Neutrophil (primary cell): Measurements from ENCODE around the gene ISM1.

Experiments used
- H3K27ac ChIP-seq: fragments of 200-600 bp; sonication (generic); 2 replicates; pipeline ENCODE4 v1.5.1; 2016; ENCODE audit warnings: mild to moderate bottlenecking, moderate library complexity
- H3K27me3 ChIP-seq: fragments of 200-600 bp; sonication (generic); 2 replicates; pipeline ENCODE4 v1.6.0; 2016; ENCODE audit warnings: mild to moderate bottlenecking
- H3K36me3 ChIP-seq: fragments of 200-600 bp; sonication (generic); 2 replicates; pipeline ENCODE4 v1.5.1; 2017
- H3K4me1 ChIP-seq, 2 experiments: fragments of 200-600 bp in 1 of 2; sonication (generic) in 1 of 2; 1 replicate in 1 of 2; 2 replicates in 1 of 2; pipeline versions ENCODE4 v1.5.1 to v1.6.1; 2013 to 2016; ENCODE audit warnings: low read depth in 1 of 2, low read length in 1 of 2, mild to moderate bottlenecking in 1 of 2, moderate library complexity in 1 of 2; ENCODE audit not compliant: control insufficient read depth in 1 of 2, insufficient read depth in 1 of 2
- H3K4me3 ChIP-seq, 2 experiments: fragments of 200-600 bp in 1 of 2; sonication (generic) in 1 of 2; 1 replicate in 1 of 2; 2 replicates in 1 of 2; pipeline ENCODE4 v1.5.1; 2013 to 2016; ENCODE audit warnings: low read depth in 1 of 2, low read length in 1 of 2, mild to moderate bottlenecking in 1 of 2, moderate library complexity in 1 of 2
- H3K9me3 ChIP-seq: fragments of 200-600 bp; sonication (generic); 2 replicates; pipeline ENCODE4 v1.5.1; 2016
- CTCF ChIP-seq: fragments of 200-600 bp; sonication (generic); IDR thresholded peaks from 2 replicates; pipeline ENCODE4 v1.5.1; 2016; ENCODE audit warnings: antibody characterized with exemption

The ISM1 gene

DNA sequence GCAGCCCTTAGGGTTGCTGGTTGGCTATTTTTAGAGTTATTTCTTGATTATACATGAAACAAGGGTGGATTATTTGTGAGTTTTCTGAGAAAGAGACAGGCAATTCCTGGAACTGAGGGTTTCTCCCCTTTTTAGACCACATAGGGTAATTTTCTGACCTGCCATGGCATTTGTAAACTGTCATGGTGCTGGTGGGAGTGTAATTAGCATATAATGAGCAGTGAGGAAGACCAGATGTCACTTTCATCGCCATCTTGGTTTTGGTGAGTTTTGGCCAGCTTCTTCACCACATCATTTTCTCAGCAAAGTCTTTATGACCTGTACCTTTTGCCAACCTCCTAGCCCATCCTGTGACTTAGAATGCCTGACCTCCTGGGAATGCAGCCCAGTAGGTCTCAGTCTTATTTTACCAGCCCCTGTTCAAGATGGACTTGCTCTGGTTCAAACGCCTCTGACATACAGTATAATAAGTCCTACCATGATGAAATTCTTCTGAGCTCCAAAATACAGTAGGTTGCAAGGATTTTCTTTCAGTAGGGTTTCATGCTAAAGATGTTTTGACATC lies 117.1 kb downstream of the ISM1 start:
- H3K27ac ChIP-seq = no peak overlapping the region
- no peak for TF ChIP-seq CTCF
- no peaks in the 10 kb centered on the region for H3K27me3 ChIP-seq
- no peaks in the 10 kb centered on the region for H3K4me1 ChIP-seq
- no peaks in the 10 kb centered on the region for H3K9me3 ChIP-seq
- H3K4me3 ChIP-seq = no peak overlapping the region
- H3K36me3 ChIP-seq = no peaks in the 10 kb centered on the region

GRCh38 chr20:13338999-13339411 lies 117.9 kb downstream of the ISM1 start:
- H3K27me3 ChIP-seq = no peaks in the 10 kb centered on the region
- TF ChIP-seq CTCF = no peak
- no peaks in the 10 kb centered on the region for H3K4me1 ChIP-seq

GRCh38 chr20:13340088-13340487 lies 119.0 kb downstream of the ISM1 start:
- no peak for TF ChIP-seq CTCF
- H3K4me3 ChIP-seq = no peak overlapping the region
- H3K27me3 ChIP-seq = no peaks in the 10 kb centered on the region
- no peak overlapping the region for H3K27ac ChIP-seq
- no peaks in the 10 kb centered on the region for H3K36me3 ChIP-seq
- no peaks in the 10 kb centered on the region for H3K9me3 ChIP-seq
- no peaks in the 10 kb centered on the region for H3K4me1 ChIP-seq

More at GRCh38 chr20:13338999-13339411, 117.9 kb downstream of the ISM1 start:
- Histone ChIP-seq H3K4me3 (no peak overlapping the region), H3K36me3 (no peaks in the 10 kb centered on the region), H3K9me3 (no peaks in the 10 kb centered on the region), H3K27ac (no peak overlapping the region)

GRCh38 chr20:13341737-13342393 lies 120.8 kb downstream of the ISM1 start:
- no peak overlapping the region for H3K4me3 ChIP-seq
- TF ChIP-seq CTCF = no peak
- H3K9me3 ChIP-seq = no peaks in the 10 kb centered on the region
- no peaks in the 10 kb centered on the region for H3K4me1 ChIP-seq
- H3K36me3 ChIP-seq = no peaks in the 10 kb centered on the region
- no peaks in the 10 kb centered on the region for H3K27me3 ChIP-seq
- no peak overlapping the region for H3K27ac ChIP-seq

DNA sequence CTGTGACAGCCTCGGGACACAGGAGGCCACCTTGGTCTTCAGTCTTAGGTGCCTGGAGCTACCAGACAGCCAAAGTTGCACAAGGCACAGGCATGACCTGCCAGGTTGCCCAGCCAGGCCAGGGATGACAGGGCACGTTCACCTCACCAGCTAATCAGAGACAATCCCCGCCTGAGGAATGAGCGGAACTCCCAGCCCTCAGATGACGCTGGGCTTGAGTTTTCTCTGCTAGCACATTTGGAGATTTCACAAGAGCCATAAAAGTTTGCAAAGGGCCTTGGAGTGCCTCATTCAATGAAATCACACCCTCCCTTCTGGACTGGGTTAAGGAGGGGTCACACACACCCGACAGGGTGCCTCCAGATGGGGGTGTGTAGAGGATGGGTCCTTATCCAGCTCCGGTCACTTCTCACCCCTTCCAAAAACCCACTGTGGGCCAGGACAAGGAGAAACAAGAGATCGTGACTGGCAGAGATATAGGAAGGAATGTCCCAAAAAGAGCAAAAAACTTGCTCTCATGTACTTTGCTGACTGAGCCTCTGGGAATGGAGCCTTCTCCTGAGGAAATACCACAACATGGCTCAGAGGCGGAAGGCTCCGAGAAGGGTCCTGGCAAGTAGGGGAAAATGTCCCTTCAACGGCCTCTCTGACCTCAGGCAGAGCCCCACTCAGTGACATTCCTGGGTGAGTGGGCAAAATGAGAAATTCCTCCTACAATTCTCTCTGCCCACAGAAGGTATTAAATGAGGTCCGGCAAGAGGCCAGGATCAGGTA lies 121.6 kb downstream of the ISM1 start:
- Histone ChIP-seq H3K27me3 (no peaks in the 10 kb centered on the region), H3K27ac (no peak overlapping the region), H3K4me1 (no peaks in the 10 kb centered on the region), H3K9me3 (no peaks in the 10 kb centered on the region), H3K4me3 (no peak overlapping the region), H3K36me3 (no peaks in the 10 kb centered on the region)
- no peak for TF ChIP-seq CTCF
